PC-3 (cell line): ENCODE measurements around the gene GJC1. TPM values are rescaled to one million over a fixed set of nuclear protein-coding genes. Genes with fewer than 3 reads are reported as not detected.

Experiments used
- ATAC-seq: fragments of 200-7000 bp; cut with Tn5 transposase; 2 replicates; pipeline ENCODE4 v1.9.1; 2020; ENCODE audit warnings: mild to moderate bottlenecking, moderate library complexity
- BruUV-seq: library from RNA; stranded (reverse); fragments of 400-500 nt; replicated peaks from 2 replicates; lab custom pipeline; 2021; lab: Mats Ljungman, UMichigan
- CTCF ChIA-PET: fragments of 300-600 bp; sonication (Branson Sonifier 250); formaldehyde crosslinking; loops from one replicate; lab custom pipeline; 2022; ENCODE audit warnings: antibody characterized with exemption; lab: Charles Lee
- POLR2A ChIA-PET: fragments of 300-600 bp; sonication (Branson Sonifier 250); formaldehyde crosslinking; loops from one replicate; lab custom pipeline; 2022; ENCODE audit warnings: antibody characterized with exemption; ENCODE audit not compliant: unreplicated experiment; lab: Charles Lee
- DNase-seq: peaks from one replicate; pipeline ENCODE4 v3.0.0-alpha.2; 2015
- H2AFZ ChIP-seq: fragments of 300-600 bp; sonication (generic); 2 replicates; pipeline ENCODE4 v1.6.0; 2016; ENCODE audit warnings: antibody characterized with exemption, low read length
- H3F3A ChIP-seq: fragments of 300-600 bp; sonication (generic); one replicate; pipeline ENCODE4 v1.6.0; 2017; ENCODE audit warnings: antibody characterized with exemption, low read length, control low read depth, mild to moderate bottlenecking; ENCODE audit not compliant: unreplicated experiment
- H3K27ac ChIP-seq: fragments of 300-600 bp; sonication (generic); 2 replicates; pipeline ENCODE4 v1.5.1; 2016; ENCODE audit warnings: mild to moderate bottlenecking, low read length
- H3K27me3 ChIP-seq: fragments of 300-600 bp; sonication (generic); 2 replicates; pipeline ENCODE4 v1.6.1; 2016; ENCODE audit warnings: low read length, mixed read lengths
- H3K36me3 ChIP-seq: fragments of 300-600 bp; sonication (generic); 2 replicates; pipeline ENCODE4 v1.6.1; 2016; ENCODE audit warnings: low read depth, mixed run types, low read length, mixed read lengths
- H3K4me1 ChIP-seq: fragments of 300-600 bp; sonication (generic); 2 replicates; pipeline ENCODE4 v1.5.1; 2016; ENCODE audit warnings: low read length; ENCODE audit not compliant: insufficient read depth
- H3K4me2 ChIP-seq: fragments of 300-600 bp; sonication (generic); 2 replicates; pipeline ENCODE4 v1.6.0; 2016; ENCODE audit warnings: low read length
- H3K4me3 ChIP-seq: fragments of 300-600 bp; sonication (generic); 2 replicates; pipeline ENCODE4 v1.5.1; 2016; ENCODE audit warnings: mild to moderate bottlenecking, low read length, mixed read lengths
- H3K79me2 ChIP-seq: fragments of 300-600 bp; sonication (generic); 2 replicates; pipeline ENCODE4 v1.6.1; 2017; ENCODE audit warnings: low read length, mixed read lengths
- H3K9ac ChIP-seq: fragments of 300-600 bp; sonication (generic); 2 replicates; pipeline ENCODE4 v1.6.0; 2016; ENCODE audit warnings: mild to moderate bottlenecking, low read length
- H3K9me2 ChIP-seq: fragments of 300-600 bp; sonication (generic); replicated peaks from 2 replicates; pipeline ENCODE4 v1.6.1; 2016; ENCODE audit warnings: mixed run types, low read length, mixed read lengths
- H3K9me3 ChIP-seq: fragments of 300-600 bp; sonication (generic); 2 replicates; pipeline ENCODE4 v1.6.1; 2016; ENCODE audit warnings: low read length, mixed read lengths
- H4K20me1 ChIP-seq: fragments of 300-600 bp; sonication (generic); 2 replicates; pipeline ENCODE4 v1.6.1; 2016; ENCODE audit warnings: low read length, mixed read lengths
- CTCF ChIP-seq: fragments of 300-600 bp; sonication (generic); conservative IDR thresholded peaks from 2 replicates; pipeline ENCODE4 v1.5.1; 2017; ENCODE audit warnings: antibody characterized with exemption, low read depth, mild to moderate bottlenecking, low read length
- EZH2 ChIP-seq: fragments of 300-600 bp; sonication (generic); IDR thresholded peaks from one replicate; pipeline ENCODE4 v1.6.1; 2017; ENCODE audit warnings: antibody characterized with exemption, mild to moderate bottlenecking, low read length; ENCODE audit not compliant: unreplicated experiment
- EZH2phosphoT487 ChIP-seq: fragments of 300-600 bp; sonication (generic); IDR thresholded peaks from 2 replicates; pipeline ENCODE4 v1.6.1; 2018; ENCODE audit warnings: mild to moderate bottlenecking, antibody characterized with exemption, low read length, borderline replicate concordance
- intact Hi-C: fragments of 100-400 bp; cut with micrococcal nuclease; formaldehyde crosslinking; loops from 2 replicates; pipeline ENCODE4 v1.9.0; 2023
- total RNA-seq: library from RNA; depleted of rRNA; stranded (reverse); fragments of >200 nt; gene quantifications from 2 replicates; pipeline ENCODE4 v1.2.3, GENCODE V29; 2014

The GJC1 gene
- total RNA-seq, 1 experiment from 2014 or later = 17.1 TPM

GRCh38 chr17:44850025-44850424 is 19.9 kb upstream of the GJC1 start:
- BruUV-seq = TSS peak; percentile 13
- no peak for ATAC-seq
- CTCF ChIA-PET = no interaction called here

GRCh38 chr17:44848961-44849489 is 18.9 kb upstream of the GJC1 start:
- ChIA-PET CTCF (no interaction called here), POLR2A (no interaction called here)
- H3K4me1 ChIP-seq = no peaks in the 10 kb centered on the region
- intact Hi-C loops = no loop called here
- H3K36me3 ChIP-seq = peaks cover 35% of the 10 kb centered on the region
- BruUV-seq = no TSS peak
- no peak overlapping the region for H3K27ac ChIP-seq
- H3K9ac ChIP-seq = no peak overlapping the region
- no peak for TF ChIP-seq CTCF
- TF ChIP-seq EZH2phosphoT487 = no peak
- TF ChIP-seq EZH2 = no peak
- no peak overlapping the region for H2AFZ ChIP-seq
- H3K4me3 ChIP-seq = no peak overlapping the region
- no peaks in the 10 kb centered on the region for H3K9me3 ChIP-seq
- H3K79me2 ChIP-seq = no peaks in the 10 kb centered on the region
- no peaks in the 10 kb centered on the region for H3F3A ChIP-seq
- H3K27me3 ChIP-seq = no peaks in the 10 kb centered on the region
- H3K4me2 ChIP-seq = no peak overlapping the region
- no peak for ATAC-seq
- no peaks in the 10 kb centered on the region for H3K9me2 ChIP-seq
- DNase-seq = no peak
- H4K20me1 ChIP-seq = no peaks in the 10 kb centered on the region

More at GRCh38 chr17:44850025-44850424, 19.9 kb upstream of the GJC1 start:
- Histone ChIP-seq H3K9me3 (no peaks in the 10 kb centered on the region), H3K9ac (no peak overlapping the region), H3K36me3 (peaks cover 45% of the 10 kb centered on the region), H3K4me2 (no peak overlapping the region), H3K4me1 (no peaks in the 10 kb centered on the region), H3K9me2 (no peaks in the 10 kb centered on the region), H2AFZ (no peak overlapping the region), H3K79me2 (no peaks in the 10 kb centered on the region), H4K20me1 (no peaks in the 10 kb centered on the region), H3K4me3 (no peak overlapping the region), H3F3A (no peaks in the 10 kb centered on the region), H3K27ac (no peak overlapping the region), H3K27me3 (no peaks in the 10 kb centered on the region)
- TF ChIP-seq EZH2phosphoT487 (no peak), CTCF (no peak)
- no peak for DNase-seq
- intact Hi-C loops = no loop called here
- POLR2A ChIA-PET = no interaction called here

GRCh38 chr17:44848257-44848795 is 18.2 kb upstream of the GJC1 start:
- intact Hi-C loops = no loop called here
- H3K36me3 ChIP-seq = peaks cover 28% of the 10 kb centered on the region
- no peaks in the 10 kb centered on the region for H3F3A ChIP-seq
- TF ChIP-seq EZH2phosphoT487 (no peak), EZH2 (no peak), CTCF (no peak)
- no peaks in the 10 kb centered on the region for H3K9me3 ChIP-seq
- POLR2A ChIA-PET = no interaction called here
- H3K4me1 ChIP-seq = no peaks in the 10 kb centered on the region
- H3K27ac ChIP-seq = no peak overlapping the region
- CTCF ChIA-PET = no interaction called here
- H3K9ac ChIP-seq = no peak overlapping the region
- no peak overlapping the region for H3K4me2 ChIP-seq
- ATAC-seq (no peak), DNase-seq (no peak)
- no peak overlapping the region for H3K4me3 ChIP-seq
- H2AFZ ChIP-seq = no peak overlapping the region
- no peaks in the 10 kb centered on the region for H3K9me2 ChIP-seq
- no TSS peak for BruUV-seq
- no peaks in the 10 kb centered on the region for H3K27me3 ChIP-seq
- H3K79me2 ChIP-seq = no peaks in the 10 kb centered on the region
- no peaks in the 10 kb centered on the region for H4K20me1 ChIP-seq
